ENCODE results near the gene GAB2.

The GAB2 gene

DNA sequence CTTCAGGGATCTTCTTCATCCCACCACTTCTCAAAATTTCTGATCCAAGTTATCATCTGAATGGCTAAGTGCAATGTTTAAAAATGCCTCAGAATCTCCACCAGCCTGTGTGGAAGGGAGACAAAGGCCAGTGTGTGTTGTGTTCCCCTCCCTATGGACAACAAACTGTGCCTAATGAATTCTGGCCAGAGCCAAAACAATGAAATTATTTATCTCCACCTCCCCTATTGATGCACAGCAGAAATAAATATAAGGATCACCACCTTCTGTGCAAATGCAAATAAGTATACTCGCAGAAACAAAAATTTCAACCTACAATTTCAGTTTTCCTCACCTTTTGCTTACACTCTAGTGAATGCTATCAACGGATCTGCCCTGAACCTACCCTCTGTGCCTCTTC lies 75.8 kb downstream of the GAB2 start:
- no peak for DNase-seq (ENCODE audit: low read depth)

DNA sequence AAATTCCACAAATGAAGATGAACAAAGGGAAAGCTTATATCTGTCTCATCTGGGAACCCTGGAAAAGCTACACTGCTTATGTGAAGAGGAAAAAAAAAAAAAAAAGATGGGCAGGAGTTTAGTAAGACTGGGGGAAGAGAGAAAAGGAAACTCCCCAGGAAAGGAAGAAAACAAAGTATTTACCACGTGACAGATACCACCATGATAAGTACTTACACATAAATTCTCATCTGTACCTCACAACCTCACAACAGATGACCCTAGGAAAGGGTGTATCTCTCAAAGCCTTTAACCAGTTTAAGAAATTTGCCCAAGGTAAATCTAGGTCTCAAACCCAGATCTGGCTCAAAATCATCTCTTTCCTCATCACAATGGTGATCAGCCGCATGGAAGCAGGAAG lies 77.1 kb downstream of the GAB2 start:
- DNase-seq (ENCODE audit: low read depth): no peak

- DNase-seq (ENCODE audit: low read depth): no peak
These were observed 77.7 kb downstream of the GAB2 start for GRCh38 chr11:78339945-78340344.

DNA sequence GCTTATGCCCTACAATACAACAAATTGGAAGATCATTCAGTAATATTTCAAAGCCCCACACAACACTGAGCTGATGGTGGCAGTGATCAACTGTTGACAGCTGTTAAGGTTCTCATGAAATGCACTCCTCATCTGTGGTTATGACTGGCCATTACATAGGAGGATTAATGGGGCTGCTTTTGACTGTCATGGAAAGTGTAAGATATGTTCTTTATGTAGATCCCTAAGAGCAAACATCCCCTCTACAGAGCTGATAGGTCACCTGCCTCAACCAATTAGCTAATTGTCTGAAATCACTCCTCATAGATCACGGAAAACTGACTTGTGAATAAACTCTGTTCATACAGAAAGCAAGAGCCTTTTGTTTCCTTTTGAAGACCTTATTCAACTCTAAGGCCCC lies 78.1 kb downstream of the GAB2 start:
- no peak for DNase-seq (ENCODE audit: low read depth)

GRCh38 chr11:78338702-78339101 lies 78.9 kb downstream of the GAB2 start:
- DNase-seq (ENCODE audit: low read depth): no peak

GRCh38 chr11:78338138-78338537 lies 79.5 kb downstream of the GAB2 start:
- no peak for DNase-seq (ENCODE audit: low read depth)

DNA sequence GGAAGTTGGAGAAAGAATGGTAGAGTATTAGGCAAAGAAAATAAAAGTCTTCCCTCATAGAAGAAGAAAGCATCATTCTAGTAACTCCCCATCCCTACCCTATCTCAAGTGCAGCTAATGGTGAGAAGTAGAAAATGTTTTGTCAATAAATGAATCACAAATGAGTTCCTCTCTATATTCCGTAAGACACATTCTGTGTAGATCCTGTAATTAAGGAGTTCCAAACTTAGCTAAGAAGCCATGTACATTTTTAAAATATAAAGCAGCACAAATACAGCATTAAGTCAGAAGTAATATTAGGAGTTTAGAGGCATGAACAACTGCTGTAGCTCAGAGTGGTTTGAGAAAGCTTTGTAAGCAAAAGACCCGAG lies 80.1 kb downstream of the GAB2 start:
- DNase-seq (ENCODE audit: low read depth): no peak

DNA sequence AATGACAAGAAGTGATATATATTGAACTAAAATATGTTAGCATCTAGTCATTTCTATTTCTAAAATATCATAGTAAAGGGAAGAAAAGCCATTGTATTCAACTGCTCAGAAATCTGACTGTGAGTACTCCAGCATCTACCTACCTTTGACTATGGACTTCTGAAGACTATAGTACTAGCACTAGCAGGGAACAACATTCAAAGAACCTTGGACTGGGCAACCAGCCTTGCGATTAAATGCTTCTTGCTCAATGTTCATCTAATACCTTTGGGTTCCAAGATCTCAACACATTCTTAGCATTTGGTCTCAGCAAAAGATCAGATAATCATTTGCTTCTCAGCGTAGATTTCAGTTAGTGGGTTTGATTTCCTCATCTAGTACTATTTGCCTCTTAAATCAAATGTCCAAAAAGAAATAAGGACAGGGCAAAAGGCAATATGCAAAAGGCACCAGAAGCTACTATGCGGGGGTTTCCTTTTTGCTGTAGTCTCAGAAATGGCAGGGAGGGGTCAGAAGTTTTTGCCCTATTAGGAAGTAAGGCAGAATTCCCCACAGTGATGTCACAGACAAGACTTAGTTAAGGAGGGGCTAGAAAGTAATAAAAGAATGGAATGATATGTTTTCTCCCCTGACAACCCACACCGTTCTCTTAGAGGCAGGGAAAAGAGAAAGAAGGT lies 80.6 kb downstream of the GAB2 start:
- no peak for DNase-seq (ENCODE audit: low read depth)

DNA sequence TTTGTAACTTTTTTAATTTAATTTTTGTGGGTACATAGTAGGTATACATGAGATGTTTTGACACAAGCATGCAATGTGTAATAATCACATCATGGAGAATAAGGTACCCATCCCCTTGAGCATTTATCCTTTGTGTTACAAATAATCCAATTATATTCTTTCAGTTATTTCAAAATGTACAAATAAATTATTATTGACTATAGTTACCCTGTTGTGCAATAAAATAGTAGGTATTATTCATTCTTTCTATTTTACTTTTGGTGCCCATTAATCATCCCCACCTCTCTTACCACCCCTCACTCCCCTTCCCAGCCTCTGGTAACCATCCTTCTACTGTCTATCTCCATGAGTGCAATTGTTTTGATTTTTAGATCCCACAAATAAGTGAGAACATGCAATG lies 83.5 kb downstream of the GAB2 start:
- DNase-seq (ENCODE audit: low read depth): no peak

DNA sequence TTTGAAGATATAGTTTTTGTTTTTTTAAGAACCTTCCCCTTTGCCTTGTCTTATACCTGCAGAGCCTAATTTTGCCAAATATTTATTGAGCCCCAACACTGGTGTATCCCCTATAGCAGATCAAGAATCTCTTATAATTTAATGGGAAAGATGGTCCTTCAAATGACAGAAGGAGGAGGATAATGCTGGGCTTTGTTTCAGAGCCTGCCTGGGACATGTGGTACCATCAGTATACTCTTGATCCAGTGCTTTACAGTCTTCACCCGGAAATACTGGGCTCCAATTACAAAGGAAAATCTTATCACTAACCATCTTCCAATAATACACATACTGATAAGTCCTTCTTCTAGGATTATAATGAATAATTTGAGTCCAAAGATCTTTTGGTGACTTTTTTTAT lies 84.7 kb downstream of the GAB2 start:
- no peak for DNase-seq (ENCODE audit: low read depth)

GRCh38 chr11:78332174-78332866 lies 85.3 kb downstream of the GAB2 start:
- no peak for DNase-seq (ENCODE audit: low read depth)

DNA sequence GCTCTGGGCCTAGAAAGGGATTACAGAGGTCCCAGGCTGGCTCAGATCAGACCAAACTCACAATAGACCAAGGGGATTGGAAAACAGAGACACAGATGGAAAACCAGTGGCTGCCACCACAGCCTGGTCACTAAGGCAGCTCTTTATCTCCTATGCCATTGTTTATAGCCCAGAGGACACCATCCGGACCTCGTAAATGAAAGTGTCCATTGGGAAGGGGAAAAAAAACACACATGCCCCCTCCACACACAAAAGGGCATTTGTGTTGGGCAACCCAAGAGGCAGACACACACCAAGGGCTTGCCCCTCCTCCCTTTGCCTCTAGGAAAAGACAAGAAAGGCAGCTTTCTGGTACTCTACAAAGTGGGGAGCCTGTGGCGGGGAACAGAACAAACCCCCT lies 85.9 kb downstream of the GAB2 start:
- DNase-seq (ENCODE audit: low read depth): no peak

GRCh38 chr11:78330361-78330760 lies 87.3 kb downstream of the GAB2 start:
- no peak for DNase-seq (ENCODE audit: low read depth)

DNA sequence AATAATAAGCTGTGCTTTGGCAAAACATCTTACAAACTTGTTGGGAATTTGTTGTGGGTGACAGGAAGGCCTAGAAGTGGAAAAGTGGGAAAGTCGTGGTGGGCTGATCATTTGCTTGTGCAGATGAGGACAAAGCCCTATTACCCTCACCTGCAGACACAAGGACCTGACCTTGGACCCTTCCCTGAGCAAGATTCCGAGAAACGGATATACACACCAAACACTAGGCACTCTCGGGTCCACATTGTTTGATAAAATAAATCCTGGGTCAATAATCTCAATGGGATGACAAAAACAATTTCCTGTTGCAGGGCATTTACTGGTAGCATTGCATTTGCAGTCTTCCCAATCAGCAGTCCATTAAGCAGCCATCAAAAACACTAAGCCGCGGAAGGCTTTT lies 89.7 kb downstream of the GAB2 start:
- DNase-seq (ENCODE audit: low read depth): no peak

DNA sequence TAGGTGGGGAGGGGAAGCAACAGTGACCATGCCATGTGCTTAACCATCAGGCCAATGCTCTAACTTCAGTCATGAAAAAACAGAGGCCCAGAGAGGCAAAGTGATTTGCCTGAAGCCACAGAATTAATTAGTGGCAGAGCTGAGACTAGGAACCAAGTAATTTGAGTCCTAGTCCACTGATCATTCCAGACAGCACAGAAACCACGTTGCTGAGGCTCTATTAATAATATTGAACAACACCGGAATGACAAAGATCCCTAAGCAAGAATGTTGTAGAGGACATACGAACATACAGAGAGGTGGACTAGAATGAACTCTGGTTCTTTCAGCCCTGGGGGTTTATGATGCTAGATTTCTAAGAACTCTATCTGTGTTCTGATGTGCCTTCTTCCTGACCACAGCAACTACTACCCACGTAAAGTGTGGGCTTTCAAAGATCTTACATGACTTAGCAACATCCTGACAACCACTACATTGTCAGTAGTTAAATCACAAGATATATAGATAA lies 92.3 kb downstream of the GAB2 start:
- DNase-seq (ENCODE audit: low read depth): no peak

DNA sequence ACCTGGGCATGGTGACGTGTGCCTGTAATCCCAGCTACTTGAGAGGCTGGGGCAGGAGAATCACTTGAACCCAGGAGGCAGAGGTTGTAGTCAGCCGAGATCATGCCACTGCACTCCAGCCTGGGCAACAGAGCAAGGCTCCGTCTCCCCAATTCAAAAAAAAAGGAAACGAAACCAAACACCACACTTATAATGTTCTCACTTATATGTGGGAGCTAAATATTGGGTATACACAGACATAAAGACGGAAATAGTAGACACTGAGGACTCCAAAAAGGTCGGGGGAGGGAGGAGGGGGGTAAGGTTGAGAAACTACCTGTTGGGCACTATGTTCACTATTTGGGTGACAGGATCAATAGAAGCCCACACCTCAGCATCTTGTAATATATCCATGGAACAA lies 94.3 kb downstream of the GAB2 start:
- DNase-seq (ENCODE audit: low read depth): no peak

DNA sequence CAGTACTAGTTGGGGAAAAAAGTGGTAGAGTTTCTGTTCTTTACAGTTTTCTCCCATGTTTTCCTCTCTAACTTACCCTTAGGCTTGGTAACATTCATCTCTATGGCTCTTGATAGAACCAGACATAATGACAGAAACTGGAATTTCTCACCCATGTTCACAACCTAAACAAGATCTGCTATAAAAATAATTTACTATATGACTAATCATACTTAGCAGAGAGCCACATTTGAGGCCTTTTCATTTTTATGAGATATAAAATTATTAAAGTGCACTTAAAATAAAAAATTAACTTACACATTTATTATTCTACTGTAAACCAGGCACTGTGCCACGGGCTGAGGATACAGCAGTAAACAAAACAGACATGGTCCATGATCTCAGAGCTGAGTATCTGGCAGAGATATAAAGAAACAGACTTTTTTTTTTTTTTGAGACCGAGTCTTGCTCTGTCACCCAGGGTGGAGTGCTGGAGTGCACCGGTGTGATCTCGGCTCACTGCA lies 98.1 kb downstream of the GAB2 start:
- no peak for DNase-seq (ENCODE audit: low read depth)

- no peak for DNase-seq (ENCODE audit: low read depth)
These were observed 99.1 kb downstream of the GAB2 start for GRCh38 chr11:78318321-78319114.

DNA sequence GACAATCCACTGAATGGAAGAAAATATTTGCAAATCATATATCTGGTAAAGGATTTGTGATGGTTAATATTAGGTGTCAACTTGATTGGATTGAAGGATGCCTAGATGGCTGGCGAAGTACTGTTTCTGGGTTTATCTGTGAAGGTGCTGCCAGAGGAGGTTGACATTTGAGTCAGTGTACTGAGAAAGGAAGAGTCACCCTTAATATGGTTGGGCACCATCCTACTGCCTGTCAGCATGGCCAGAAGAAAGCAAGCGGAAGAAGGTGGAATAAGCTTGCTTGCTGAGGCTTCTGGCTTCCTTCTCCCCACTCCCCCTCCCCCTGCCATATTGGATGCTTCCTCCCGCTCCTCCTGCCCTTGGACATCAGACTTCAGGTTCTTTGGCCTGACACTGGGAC lies 101.9 kb downstream of the GAB2 start:
- no peak for DNase-seq (ENCODE audit: low read depth)

- no peak for DNase-seq (ENCODE audit: low read depth)
These were observed 102.9 kb downstream of the GAB2 start for GRCh38 chr11:78314762-78315161.

DNA sequence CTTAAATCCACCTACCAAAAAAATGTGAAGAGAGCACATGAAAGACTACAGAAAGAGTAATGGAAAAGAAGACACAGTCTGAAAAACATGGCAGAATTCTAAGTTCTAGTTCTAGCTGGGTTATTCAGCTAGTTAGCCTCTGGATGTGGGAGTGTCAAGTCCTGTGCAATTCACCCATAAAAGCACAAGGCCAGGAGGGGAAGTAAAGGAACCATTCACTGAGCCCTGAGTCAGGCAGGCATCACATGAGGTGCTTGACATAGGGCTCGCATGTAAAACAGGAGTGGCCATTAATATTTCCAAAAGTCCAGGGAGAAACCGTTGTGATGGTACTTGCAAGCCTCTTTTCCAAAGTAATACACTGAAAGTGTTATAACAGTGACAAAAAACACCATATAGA lies 103.7 kb downstream of the GAB2 start:
- DNase-seq (ENCODE audit: low read depth): no peak

GRCh38 chr11:78313181-78313795 lies 104.3 kb downstream of the GAB2 start:
- no peak for DNase-seq (ENCODE audit: low read depth)
